ENCODE measurements around the gene MRPL42.

DNA sequence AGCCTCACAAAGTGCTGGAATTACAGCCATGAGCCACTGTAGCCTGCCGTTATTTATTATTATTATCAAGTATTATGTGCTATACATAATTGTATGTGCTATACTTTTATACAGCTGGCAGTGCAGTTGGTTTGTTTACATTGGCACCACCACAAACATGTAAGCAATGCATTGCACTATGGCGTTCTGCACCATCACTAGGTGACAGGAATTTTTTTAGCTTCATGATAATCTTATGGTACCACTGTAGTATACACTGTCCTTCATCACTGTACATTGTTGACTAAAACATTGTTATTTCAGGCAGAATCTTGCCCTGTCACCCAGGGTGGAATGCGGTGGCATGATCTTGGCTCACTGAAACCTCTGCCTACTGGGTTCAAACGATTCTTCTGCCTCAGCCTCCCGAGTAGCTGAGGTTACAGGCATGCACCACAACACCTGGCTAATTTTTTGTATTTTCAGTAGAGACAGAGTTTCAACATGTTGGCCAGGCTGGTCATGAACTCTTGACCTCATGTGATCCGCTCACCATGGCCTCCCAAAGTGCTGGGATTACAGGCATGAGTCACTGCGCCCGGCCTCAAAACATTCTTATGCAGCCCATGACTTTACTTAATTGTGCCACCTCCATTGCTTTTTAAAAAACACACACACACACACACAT, 17.1 kb downstream of the MRPL42 start:
- TF ChIP-seq, protein P1, sequence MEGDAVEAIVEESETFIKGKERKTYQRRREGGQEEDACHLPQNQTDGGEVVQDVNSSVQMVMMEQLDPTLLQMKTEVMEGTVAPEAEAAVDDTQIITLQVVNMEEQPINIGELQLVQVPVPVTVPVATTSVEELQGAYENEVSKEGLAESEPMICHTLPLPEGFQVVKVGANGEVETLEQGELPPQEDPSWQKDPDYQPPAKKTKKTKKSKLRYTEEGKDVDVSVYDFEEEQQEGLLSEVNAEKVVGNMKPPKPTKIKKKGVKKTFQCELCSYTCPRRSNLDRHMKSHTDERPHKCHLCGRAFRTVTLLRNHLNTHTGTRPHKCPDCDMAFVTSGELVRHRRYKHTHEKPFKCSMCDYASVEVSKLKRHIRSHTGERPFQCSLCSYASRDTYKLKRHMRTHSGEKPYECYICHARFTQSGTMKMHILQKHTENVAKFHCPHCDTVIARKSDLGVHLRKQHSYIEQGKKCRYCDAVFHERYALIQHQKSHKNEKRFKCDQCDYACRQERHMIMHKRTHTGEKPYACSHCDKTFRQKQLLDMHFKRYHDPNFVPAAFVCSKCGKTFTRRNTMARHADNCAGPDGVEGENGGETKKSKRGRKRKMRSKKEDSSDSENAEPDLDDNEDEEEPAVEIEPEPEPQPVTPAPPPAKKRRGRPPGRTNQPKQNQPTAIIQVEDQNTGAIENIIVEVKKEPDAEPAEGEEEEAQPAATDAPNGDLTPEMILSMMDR (IDR thresholded peaks at IDR 0.05; ENCODE audit: low read depth, low read length, poor library complexity, severe bottlenecking), result no peak
- no peak for TF ChIP-seq EZH2phosphoT487 (IDR thresholded peaks at IDR 0.05; ENCODE audit: borderline replicate concordance, low read length)
